SK-N-SH (cell line): ENCODE data around the gene MVD. TPM values are rescaled to one million over a fixed set of nuclear protein-coding genes. Genes with fewer than 3 reads are reported as not detected.
A peak's percentile ranks its signal among the peaks of the same experiment; 100 is the strongest.

Experiments used
- CTCF ChIA-PET: fragments of 300-600, 350-600 bp; formaldehyde crosslinking; extraction: SDS; loops from one replicate; lab custom pipeline; 2021; lab: Yijun Ruan, JAX
- POLR2A ChIA-PET: fragments of 350-600 bp; sonication (Branson Sonifier 250); formaldehyde crosslinking; extraction: SDS; loops from one replicate; lab custom pipeline; 2020; ENCODE audit warnings: antibody characterized with exemption, inconsistent platforms; lab: Yijun Ruan, JAX
- DNase-seq: peaks from one replicate; pipeline ENCODE4 v3.0.0; 2012
- H2AFZ ChIP-seq: fragments of 200-600 bp; sonication (generic); 2 replicates; pipeline ENCODE4 v1.8.1; 2016; ENCODE audit warnings: antibody characterized with exemption, mild to moderate bottlenecking, low read depth
- H3F3A ChIP-seq: fragments of 200-600 bp; sonication (generic); replicated peaks from 2 replicates; pipeline ENCODE3; 2016; ENCODE audit warnings: antibody characterized with exemption, mild to moderate bottlenecking; ENCODE audit not compliant: insufficient read depth
- H3K27ac ChIP-seq, 2 experiments: fragments of 200-500 bp in 1 of 2; fragments of 200-600 bp in 1 of 2; sonication (Bioruptor generic) in 1 of 2; sonication (generic), shearing (Covaris generic) in 1 of 2; 2 replicates each; pipeline versions ENCODE4 v1.5.1 to v1.6.1; 2014 to 2016; ENCODE audit warnings: low read depth in 2 of 2, inconsistent platforms in 1 of 2, low read length in 1 of 2, mild to moderate bottlenecking in 1 of 2, mixed read lengths in 1 of 2
- H3K27me3 ChIP-seq: fragments of 200-600 bp; sonication (generic), shearing (Covaris generic); 2 replicates; pipeline ENCODE4 v1.6.1; 2016; ENCODE audit warnings: mixed run types; ENCODE audit not compliant: insufficient read depth
- H3K36me3 ChIP-seq, 2 experiments: fragments of 200-500 bp in 1 of 2; fragments of 200-600 bp in 1 of 2; sonication (Bioruptor generic) in 1 of 2; sonication (generic) in 1 of 2; replicated peaks in 1 of 2; 2 replicates each; pipeline versions ENCODE3 to v1.5.1; 2014 to 2016; ENCODE audit warnings: low read length in 1 of 2, mild to moderate bottlenecking in 1 of 2; ENCODE audit not compliant: insufficient read depth in 2 of 2, control insufficient read depth in 1 of 2
- H3K4me1 ChIP-seq, 2 experiments: fragments of 200-500 bp in 1 of 2; fragments of 200-600 bp in 1 of 2; sonication (Bioruptor generic) in 1 of 2; sonication (generic), shearing (Covaris generic) in 1 of 2; 2 replicates each; pipeline versions ENCODE4 v1.5.1 to v1.6.1; 2014 to 2016; ENCODE audit warnings: low read depth in 1 of 2, low read length in 1 of 2, mixed run types in 1 of 2; ENCODE audit not compliant: insufficient read depth in 2 of 2, control insufficient read depth in 1 of 2
- H3K4me2 ChIP-seq: fragments of 200-600 bp; sonication (generic), shearing (Covaris generic); 2 replicates; pipeline ENCODE4 v1.6.1; 2017; ENCODE audit warnings: mixed run types
- H3K4me3 ChIP-seq, 2 experiments: fragments of 200-500 bp in 1 of 2; fragments of 200-600 bp in 1 of 2; sonication (Bioruptor generic) in 1 of 2; sonication (generic), shearing (Covaris generic) in 1 of 2; 2 replicates each; pipeline versions ENCODE4 v1.5.1 to v1.8.1; 2014 to 2016; ENCODE audit warnings: low read depth in 2 of 2, inconsistent platforms in 1 of 2, low read length in 1 of 2, mild to moderate bottlenecking in 1 of 2, mixed read lengths in 1 of 2, moderate library complexity in 1 of 2
- H3K79me2 ChIP-seq: fragments of 200-600 bp; sonication (generic); 2 replicates; pipeline ENCODE4 v1.8.1; 2017; ENCODE audit warnings: mild to moderate bottlenecking; ENCODE audit not compliant: insufficient read depth
- H3K9ac ChIP-seq: fragments of 200-600 bp; sonication (generic); 2 replicates; pipeline ENCODE4 v1.6.1; 2017; ENCODE audit warnings: mixed run types
- H3K9me2 ChIP-seq: fragments of 200-600 bp; sonication (generic); 2 replicates; pipeline ENCODE4 v1.6.1; 2017; ENCODE audit warnings: mixed run types
- H3K9me3 ChIP-seq: fragments of 200-600 bp; sonication (generic); 2 replicates; pipeline ENCODE4 v1.6.1; 2017; ENCODE audit warnings: mixed run types, mild to moderate bottlenecking, moderate library complexity
- H4K20me1 ChIP-seq: fragments of 200-600 bp; sonication (generic); 2 replicates; pipeline ENCODE4 v1.6.1; 2017; ENCODE audit warnings: mild to moderate bottlenecking, mixed run types; ENCODE audit not compliant: insufficient read depth
- MEF2A ChIP-seq: IDR thresholded peaks from 2 replicates; pipeline ENCODE4 v1.4.0; 2012; ENCODE audit warnings: low read depth, borderline replicate concordance
- RAD21 ChIP-seq: IDR thresholded peaks from 2 replicates; pipeline ENCODE4 v1.6.1; 2012; ENCODE audit warnings: mild to moderate bottlenecking, low read length
- RFX5 ChIP-seq: IDR thresholded peaks from 2 replicates; pipeline ENCODE4 v1.6.1; 2012; ENCODE audit warnings: mild to moderate bottlenecking, improper control_type of control experiment, low read length
- TCF12 ChIP-seq: IDR thresholded peaks from 2 replicates; pipeline ENCODE4 v1.4.0; 2012
- TEAD4 ChIP-seq: IDR thresholded peaks from 2 replicates; pipeline ENCODE4 v1.4.0; 2012; ENCODE audit warnings: mild to moderate bottlenecking, borderline replicate concordance; ENCODE audit not compliant: insufficient read depth
- WGBS: methylation state at CpG from one replicate; pipeline ENCODE4 v1.1.6; 2017; ENCODE audit warnings: low lambda C conversion rate; 5-methylcytosine and 5-hydroxymethylcytosine counted together
- polyA plus RNA-seq, 3 experiments: library from polyadenylated mRNA; depleted of rRNA; stranded (reverse); fragments of >200 nt; gene quantifications; 2 replicates each; pipeline ENCODE4 v1.2.3, GENCODE V29; 2012
- TF ChIP-seq, protein P1 (sequence below): IDR thresholded peaks from 2 replicates; pipeline ENCODE4 v1.4.0; 2012; ENCODE audit warnings: low read depth, borderline replicate concordance
- TF ChIP-seq, protein P2 (sequence below): fragments of 200-600 bp; sonication (generic); IDR thresholded peaks from 2 replicates; pipeline ENCODE4 v1.6.1; 2017; ENCODE audit warnings: antibody characterized with exemption, mild to moderate bottlenecking, moderate library complexity

Gene MVD
- polyA plus RNA-seq, 1 of the 3 experiments (the other 2 are of a cell fraction) = 15.7 TPM

DNA sequence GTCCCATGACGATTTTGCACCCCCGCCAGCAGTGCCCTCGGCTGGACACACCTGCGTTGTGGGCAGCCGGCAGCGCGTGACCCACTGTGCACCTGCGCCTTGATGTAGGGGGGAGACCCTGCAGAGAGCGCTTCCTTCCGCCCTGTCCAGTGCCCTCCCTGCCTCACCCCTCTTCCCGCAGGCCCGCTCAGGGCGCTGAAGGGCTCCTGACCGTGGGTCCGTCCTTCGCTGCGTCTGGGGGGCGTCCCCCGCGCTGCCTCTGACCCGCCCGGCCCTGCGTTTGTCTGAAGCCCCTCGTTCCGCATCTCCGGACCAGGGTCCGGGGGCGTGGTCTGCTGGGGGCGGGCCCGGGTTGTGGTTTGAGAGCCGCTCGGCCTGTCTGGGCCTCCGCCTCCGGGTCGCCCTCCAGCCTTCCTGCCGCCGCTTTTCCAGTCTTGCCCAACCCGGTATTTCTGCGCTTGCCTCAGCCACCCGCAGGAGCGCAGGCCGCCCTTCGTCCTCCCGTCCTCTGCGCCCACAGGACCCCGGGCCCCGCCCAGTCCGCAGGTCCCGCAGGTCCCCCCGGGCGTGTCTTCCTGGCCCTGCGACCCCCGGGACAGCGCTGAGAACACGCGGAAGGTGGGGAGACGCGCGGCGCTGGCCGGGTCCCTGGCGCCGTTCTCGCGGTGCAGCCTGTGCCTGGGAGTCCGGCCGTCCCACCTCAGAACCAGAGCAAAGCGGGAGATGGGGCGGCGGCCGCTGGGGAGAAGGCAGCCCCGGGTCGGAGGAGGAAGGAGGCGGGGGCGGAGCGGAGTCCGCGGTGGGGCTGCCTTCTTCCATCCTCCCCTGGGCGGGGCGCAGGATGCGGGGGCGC, 28.5 kb downstream of the MVD start:
- H3K9me3 ChIP-seq = no peaks in the 10 kb centered on the region
- H3K4me2 ChIP-seq = no peak overlapping the region
- CTCF ChIA-PET = no interaction called here
- peaks cover 7% of the 10 kb centered on the region; the same call in 1 of the 2 replicates for H3K27me3 ChIP-seq
- TF ChIP-seq RFX5 (no peak), TEAD4 (no peak), MEF2A (no peak), TCF12 (no peak)
- TF ChIP-seq, protein P1, sequence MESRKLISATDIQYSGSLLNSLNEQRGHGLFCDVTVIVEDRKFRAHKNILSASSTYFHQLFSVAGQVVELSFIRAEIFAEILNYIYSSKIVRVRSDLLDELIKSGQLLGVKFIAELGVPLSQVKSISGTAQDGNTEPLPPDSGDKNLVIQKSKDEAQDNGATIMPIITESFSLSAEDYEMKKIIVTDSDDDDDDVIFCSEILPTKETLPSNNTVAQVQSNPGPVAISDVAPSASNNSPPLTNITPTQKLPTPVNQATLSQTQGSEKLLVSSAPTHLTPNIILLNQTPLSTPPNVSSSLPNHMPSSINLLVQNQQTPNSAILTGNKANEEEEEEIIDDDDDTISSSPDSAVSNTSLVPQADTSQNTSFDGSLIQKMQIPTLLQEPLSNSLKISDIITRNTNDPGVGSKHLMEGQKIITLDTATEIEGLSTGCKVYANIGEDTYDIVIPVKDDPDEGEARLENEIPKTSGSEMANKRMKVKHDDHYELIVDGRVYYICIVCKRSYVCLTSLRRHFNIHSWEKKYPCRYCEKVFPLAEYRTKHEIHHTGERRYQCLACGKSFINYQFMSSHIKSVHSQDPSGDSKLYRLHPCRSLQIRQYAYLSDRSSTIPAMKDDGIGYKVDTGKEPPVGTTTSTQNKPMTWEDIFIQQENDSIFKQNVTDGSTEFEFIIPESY = no peak
- TF ChIP-seq, all 33 proteins: peak for 0
- Histone ChIP-seq H3K79me2 (no peaks in the 10 kb centered on the region), H4K20me1 (no peaks in the 10 kb centered on the region), H3K4me3 (no peak overlapping the region), H3F3A (peaks cover 3% of the 10 kb centered on the region), H2AFZ (no peak overlapping the region), H3K9me2 (no peaks in the 10 kb centered on the region), H3K9ac (no peak overlapping the region), H3K27ac (no peak overlapping the region), H3K36me3 (peaks cover 4 to 38% of the 10 kb centered on the region in 2 experiments), H3K4me1 (no peaks in the 10 kb centered on the region)
- 94% methylated on average over 72 of the region's 82 CpGs for WGBS
- no peak for DNase-seq
- POLR2A ChIA-PET = no interaction called here

DNA sequence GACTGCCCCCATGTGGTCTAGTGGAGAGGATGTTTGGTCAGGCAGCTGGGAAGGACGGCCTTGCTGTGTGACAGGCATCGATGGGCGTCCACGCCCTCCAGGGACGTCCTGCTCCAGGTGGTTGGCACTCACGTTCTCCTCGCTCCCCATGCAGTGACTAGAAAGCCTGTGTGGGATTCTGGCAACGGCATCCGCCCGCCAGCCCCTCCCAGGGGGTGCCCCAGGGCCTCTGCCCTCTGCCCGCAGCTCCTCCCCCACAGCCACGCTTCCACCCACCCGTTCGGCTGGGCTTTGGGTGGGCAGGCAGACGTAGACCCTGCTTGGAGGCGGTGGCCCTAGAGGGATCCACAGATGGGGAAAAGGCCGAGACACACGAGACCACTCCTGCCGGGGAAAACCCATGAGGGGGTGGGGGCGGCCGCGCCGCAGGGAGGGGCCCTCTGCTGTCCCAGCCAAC, 29.2 kb downstream of the MVD start:
- Histone ChIP-seq H3K27me3 (peaks cover under 1% of the 10 kb centered on the region; the same call in 1 of the 2 replicates), H3K4me1 (no peaks in the 10 kb centered on the region), H3K27ac (no peak overlapping the region), H3K4me3 (no peak overlapping the region), H3F3A (peaks cover 3% of the 10 kb centered on the region), H3K36me3 (peaks cover 4 to 40% of the 10 kb centered on the region in 2 experiments), H3K9me3 (no peaks in the 10 kb centered on the region), H3K4me2 (no peak overlapping the region), H2AFZ (no peak overlapping the region), H4K20me1 (no peaks in the 10 kb centered on the region), H3K79me2 (no peaks in the 10 kb centered on the region), H3K9me2 (no peaks in the 10 kb centered on the region), H3K9ac (no peak overlapping the region)
- ChIA-PET POLR2A (no interaction called here), CTCF (interaction anchor here (0.5 to 1.8 kb wide), 2 partner anchors 8 to 141 kb away, joined by 3 to 4 read pairs; no protein-coding TSS in a partner anchor)
- 92% methylated on average over 17 of the region's 23 CpGs for WGBS
- peak; percentile 60 for DNase-seq
- TF ChIP-seq RAD21 = no peak
- TF ChIP-seq, protein P2, sequence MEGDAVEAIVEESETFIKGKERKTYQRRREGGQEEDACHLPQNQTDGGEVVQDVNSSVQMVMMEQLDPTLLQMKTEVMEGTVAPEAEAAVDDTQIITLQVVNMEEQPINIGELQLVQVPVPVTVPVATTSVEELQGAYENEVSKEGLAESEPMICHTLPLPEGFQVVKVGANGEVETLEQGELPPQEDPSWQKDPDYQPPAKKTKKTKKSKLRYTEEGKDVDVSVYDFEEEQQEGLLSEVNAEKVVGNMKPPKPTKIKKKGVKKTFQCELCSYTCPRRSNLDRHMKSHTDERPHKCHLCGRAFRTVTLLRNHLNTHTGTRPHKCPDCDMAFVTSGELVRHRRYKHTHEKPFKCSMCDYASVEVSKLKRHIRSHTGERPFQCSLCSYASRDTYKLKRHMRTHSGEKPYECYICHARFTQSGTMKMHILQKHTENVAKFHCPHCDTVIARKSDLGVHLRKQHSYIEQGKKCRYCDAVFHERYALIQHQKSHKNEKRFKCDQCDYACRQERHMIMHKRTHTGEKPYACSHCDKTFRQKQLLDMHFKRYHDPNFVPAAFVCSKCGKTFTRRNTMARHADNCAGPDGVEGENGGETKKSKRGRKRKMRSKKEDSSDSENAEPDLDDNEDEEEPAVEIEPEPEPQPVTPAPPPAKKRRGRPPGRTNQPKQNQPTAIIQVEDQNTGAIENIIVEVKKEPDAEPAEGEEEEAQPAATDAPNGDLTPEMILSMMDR = peak; percentile 16; the same call in 1 of the 2 replicates
- TF ChIP-seq RFX5 = no peak
